C4-2B (cell line): ENCODE data around the gene SCUBE1.
A peak's percentile ranks its signal among the peaks of the same experiment; 100 is the strongest.

Experiments
- H3K27ac ChIP-seq: fragments of 450-650 bp; 2 replicates; pipeline ENCODE4 v1.5.1; 2017
- ZFX ChIP-seq: fragments of 450-650 bp; IDR thresholded peaks from 2 replicates; pipeline ENCODE4 v1.6.1; 2017
- TF ChIP-seq, protein P1 (sequence below): fragments of 450-650 bp; conservative IDR thresholded peaks from 2 replicates; pipeline ENCODE4 v1.5.1; 2017; ENCODE audit warnings: mild to moderate bottlenecking

SCUBE1 gene

DNA sequence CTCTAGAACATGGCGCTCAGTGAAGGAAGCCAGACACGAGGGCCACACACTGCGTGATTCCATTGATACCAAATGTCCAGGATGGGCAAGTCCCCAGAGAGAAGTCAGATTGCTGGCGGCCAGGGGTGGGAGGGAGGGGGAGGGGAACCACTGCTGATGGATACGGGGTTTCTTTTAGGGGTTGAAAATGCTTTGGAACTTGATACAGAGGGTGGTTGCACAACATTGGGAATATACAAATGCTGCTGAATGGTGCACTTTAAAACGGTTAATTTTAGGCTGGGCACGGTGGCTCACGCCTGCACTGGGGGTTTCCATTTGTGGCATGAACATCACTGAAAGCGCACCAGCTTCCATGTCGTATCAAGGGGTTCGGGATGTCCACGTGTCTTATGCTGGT, 186.8 kb downstream of the SCUBE1 start:
- TF ChIP-seq, protein P1, sequence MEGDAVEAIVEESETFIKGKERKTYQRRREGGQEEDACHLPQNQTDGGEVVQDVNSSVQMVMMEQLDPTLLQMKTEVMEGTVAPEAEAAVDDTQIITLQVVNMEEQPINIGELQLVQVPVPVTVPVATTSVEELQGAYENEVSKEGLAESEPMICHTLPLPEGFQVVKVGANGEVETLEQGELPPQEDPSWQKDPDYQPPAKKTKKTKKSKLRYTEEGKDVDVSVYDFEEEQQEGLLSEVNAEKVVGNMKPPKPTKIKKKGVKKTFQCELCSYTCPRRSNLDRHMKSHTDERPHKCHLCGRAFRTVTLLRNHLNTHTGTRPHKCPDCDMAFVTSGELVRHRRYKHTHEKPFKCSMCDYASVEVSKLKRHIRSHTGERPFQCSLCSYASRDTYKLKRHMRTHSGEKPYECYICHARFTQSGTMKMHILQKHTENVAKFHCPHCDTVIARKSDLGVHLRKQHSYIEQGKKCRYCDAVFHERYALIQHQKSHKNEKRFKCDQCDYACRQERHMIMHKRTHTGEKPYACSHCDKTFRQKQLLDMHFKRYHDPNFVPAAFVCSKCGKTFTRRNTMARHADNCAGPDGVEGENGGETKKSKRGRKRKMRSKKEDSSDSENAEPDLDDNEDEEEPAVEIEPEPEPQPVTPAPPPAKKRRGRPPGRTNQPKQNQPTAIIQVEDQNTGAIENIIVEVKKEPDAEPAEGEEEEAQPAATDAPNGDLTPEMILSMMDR, result no peak
- TF ChIP-seq ZFX, result no peak
- no peak overlapping the region for H3K27ac ChIP-seq

DNA sequence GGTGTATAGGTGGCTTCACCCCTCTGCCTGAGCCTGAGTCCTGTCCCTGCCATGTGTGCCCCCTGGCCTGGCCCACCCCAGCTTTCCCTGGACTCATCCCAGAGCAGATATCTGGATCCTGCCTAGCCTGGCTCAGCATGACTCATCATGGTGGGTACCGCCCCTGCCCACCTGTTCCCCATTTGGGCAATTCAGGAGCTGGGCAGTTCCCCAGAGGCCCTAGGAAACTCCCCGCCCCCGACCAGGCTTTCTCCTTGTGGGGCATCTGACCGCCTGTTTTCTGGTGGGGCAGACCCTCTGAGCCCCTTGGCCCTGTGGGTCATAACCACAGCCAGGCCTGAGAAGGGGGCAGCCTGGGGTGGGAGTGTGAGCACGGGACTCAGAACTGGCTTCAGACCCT, 187.4 kb downstream of the SCUBE1 start:
- TF ChIP-seq, protein P1, result no peak
- TF ChIP-seq ZFX, result no peak
- H3K27ac ChIP-seq, result no peak overlapping the region

DNA sequence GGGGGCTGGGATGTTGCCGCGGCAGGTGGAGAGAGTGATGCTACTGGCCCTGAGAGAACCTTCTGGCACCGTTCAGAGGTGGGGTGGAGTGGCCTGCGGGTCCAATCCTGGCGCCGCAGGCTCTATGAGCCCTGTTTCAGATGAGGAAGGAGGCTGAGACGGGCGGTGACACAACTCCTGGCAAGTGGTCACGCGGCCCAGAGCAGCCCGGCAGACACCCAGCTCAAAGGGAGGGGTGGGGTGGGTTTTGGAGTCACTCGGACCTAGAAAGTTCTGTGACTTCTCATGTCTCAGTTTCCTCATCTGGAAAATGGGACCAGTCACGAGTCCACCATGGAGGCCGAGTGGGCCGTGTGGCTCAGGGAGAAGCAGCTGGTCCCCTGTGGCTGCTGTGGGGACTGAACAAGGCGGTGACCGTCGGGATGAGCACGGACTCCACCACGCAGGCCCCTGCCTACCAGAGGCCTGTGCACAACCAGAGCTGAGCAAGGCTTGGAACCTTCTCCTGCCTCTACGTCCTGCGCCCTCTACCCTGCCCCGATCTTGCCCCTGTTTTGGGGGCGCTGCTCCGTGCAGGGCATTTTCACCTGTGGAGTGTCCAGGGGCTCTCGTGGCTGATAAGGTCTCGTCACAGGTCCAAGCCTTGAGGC, 188.2 kb downstream of the SCUBE1 start:
- H3K27ac ChIP-seq, result no peak overlapping the region
- TF ChIP-seq ZFX, result no peak
- TF ChIP-seq, protein P1, result no peak

DNA sequence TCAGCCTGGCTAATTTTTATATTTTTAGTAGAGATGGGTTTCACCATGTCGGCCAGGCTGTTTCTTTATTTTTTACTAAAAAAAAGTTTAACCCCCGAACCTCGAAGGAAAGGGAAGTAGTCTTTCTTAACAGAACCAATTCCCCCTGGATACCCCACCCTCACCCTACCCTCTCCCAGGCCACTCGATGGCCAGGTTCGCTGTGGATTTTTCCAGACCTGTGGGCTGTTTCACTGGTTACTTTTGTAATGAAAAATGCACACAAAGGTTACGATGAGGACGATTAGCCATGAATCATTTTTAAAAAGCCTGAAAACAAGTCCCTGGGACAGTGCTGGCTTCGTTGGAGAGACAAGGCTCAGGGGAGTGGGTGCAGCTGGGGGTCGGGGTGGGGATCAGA, 189.3 kb downstream of the SCUBE1 start:
- no peak for TF ChIP-seq ZFX
- TF ChIP-seq, protein P1, result no peak

DNA sequence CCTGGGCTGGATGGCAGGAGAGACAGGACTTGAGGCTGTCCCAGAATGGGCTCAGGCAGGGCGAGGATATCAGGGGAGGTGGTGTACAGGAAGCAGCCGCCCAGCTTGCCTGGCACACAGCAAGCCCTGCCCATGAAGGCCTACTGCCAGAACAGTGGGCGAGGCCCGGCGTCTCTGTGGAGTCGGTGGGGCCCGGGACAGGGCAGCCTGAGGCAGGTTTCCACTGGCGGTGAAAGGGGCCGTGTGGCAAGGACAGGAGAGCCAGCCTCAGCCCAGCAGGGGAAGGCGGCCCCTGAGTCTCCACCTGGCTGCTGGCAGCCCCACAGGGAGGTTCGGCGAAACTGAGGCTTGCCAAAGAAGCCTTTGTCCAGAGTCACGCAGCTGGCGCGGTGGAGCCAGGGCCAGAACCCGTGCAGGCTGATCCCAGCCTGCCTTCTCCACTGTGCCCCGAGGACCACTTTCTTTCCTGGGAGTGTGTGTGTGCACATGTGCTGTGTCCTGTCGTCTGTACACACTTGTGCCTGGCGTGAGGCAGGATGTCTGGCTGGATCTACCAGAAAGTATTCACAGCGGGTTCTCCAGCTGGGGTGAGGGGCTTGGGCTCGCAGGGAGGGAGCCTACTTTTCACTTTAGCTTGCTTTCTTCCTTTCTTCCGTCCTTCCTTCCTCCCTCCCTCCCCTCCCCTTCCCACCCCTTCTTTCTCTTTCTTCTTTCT, 190.7 kb downstream of the SCUBE1 start:
- TF ChIP-seq, protein P1, result no peak
- no peak for TF ChIP-seq ZFX
- peak overlapping the region; percentile 90 for H3K27ac ChIP-seq

More for the DNA sequence above, 189.3 kb downstream of the SCUBE1 start:
- H3K27ac ChIP-seq, result no peak overlapping the region

DNA sequence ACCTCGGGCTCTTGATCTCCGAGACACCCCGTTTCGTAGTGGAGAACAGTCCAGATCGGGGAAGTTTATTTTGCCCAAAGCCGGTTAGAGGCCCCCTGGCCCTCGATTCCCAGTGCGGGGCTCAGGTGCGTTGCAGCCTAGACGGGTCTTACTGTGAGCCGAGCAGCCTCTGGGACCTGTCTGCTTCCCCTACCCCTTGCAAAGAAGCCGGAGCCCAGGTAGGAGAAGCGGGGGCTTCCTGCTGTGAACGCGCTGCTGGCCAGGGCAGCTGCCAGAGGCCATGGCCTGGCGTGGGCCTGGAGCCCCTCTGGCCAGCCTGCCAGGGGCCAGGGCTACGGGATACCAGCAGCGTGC, 191.2 kb downstream of the SCUBE1 start:
- H3K27ac ChIP-seq, result peak overlapping the region; percentile 90
- TF ChIP-seq, protein P1, result no peak
- no peak for TF ChIP-seq ZFX

DNA sequence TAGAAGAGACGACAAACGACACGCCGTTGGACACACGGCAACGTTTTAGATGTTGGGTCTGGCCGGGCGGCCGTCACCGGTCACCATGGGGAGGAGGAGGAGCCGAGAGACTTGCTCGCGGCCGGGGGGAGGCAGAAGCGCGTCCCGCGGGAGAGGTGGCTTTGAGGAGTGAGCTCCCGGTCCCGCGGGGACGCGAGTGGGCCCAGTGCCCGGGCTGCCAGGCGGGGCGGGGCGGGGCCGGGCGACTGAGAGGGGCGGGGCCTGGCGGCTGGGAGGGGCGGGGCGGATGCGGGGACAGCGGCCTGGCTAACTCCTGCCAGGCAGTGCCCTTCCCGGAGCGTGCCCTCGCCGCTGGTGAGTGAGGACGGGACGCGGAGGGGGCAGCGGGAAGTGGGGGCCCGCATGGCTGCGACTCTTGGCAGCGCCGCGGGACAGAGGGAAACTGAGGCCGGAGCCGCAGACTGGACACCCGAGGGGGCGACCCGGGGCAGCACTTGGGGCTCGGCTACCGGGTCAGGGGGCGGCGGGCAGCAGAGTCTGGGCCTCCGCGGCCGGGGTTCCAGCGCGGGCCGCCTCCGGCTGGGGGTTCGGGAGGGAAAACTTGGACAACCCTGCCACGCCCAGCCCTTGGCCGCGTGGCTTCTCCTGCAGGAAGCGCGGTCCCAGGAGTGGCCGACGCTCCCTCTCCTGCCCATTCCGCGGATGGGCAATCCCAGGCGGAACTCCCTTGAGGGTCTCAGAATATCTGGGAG, 191.7 kb downstream of the SCUBE1 start, which contains the start of gene TSPO:
TSS of gene TSPO (plus strand) at position 309 of the 752 bp plus-strand sequence. CDS start 7,680 bp downstream, outside the sequence.
- TF ChIP-seq, protein P1, result no peak
- TF ChIP-seq ZFX, result peak; percentile 66; the same call in 1 of the 2 replicates
- H3K27ac ChIP-seq, result peak within 1 kb of the TSS; percentile 90
